KG1 (cell line): ENCODE measurements around the gene SLN.

Experiments
- DNase-seq: peaks from one replicate; lab custom pipeline; 2025; lab: John Stamatoyannopoulos, UW

Gene SLN

GRCh38 chr11:107719557-107720302 lies 7.9 kb upstream of the SLN start:
- DNase-seq, result no peak

- no peak for DNase-seq
Measured at GRCh38 chr11:107719073-107719472, 7.2 kb upstream of the SLN start.

- no peak for DNase-seq
Measured at GRCh38 chr11:107716884-107717532, 5.2 kb upstream of the SLN start.

GRCh38 chr11:107713009-107713408 lies 1.2 kb upstream of the SLN start:
- no peak for DNase-seq

GRCh38 chr11:107710301-107710700 lies 1.6 kb downstream of the SLN start:
- DNase-seq, result no peak

- DNase-seq, result no peak
Measured at GRCh38 chr11:107708792-107709191, 3.1 kb downstream of the SLN start.

GRCh38 chr11:107707807-107708206 lies 4.0 kb downstream of the SLN start:
- DNase-seq, result no peak

GRCh38 chr11:107707215-107707671 lies 4.6 kb downstream of the SLN start:
- DNase-seq, result no peak

- DNase-seq, result no peak
Measured at GRCh38 chr11:107706531-107706930, 5.3 kb downstream of the SLN start.

- no peak for DNase-seq
Measured at GRCh38 chr11:107705027-107705426, 6.8 kb downstream of the SLN start.

- no peak for DNase-seq
Measured at GRCh38 chr11:107704451-107704850, 7.4 kb downstream of the SLN start.

GRCh38 chr11:107702723-107703122 lies 9.1 kb downstream of the SLN start:
- no peak for DNase-seq

GRCh38 chr11:107702109-107702660 lies 9.7 kb downstream of the SLN start:
- no peak for DNase-seq

- no peak for DNase-seq
Measured at GRCh38 chr11:107699371-107700285, 12.2 kb downstream of the SLN start.

- no peak for DNase-seq
Measured at GRCh38 chr11:107697291-107697690, 14.6 kb downstream of the SLN start.

GRCh38 chr11:107696140-107696539 lies 15.7 kb downstream of the SLN start:
- DNase-seq, result no peak

- no peak for DNase-seq
Measured at GRCh38 chr11:107695446-107695845, 16.4 kb downstream of the SLN start.

- no peak for DNase-seq
Measured at GRCh38 chr11:107691000-107691750, 20.7 kb downstream of the SLN start.

GRCh38 chr11:107689317-107690202 lies 22.3 kb downstream of the SLN start:
- DNase-seq, result peak; percentile 51

GRCh38 chr11:107688322-107688918 lies 23.4 kb downstream of the SLN start:
- DNase-seq, result no peak
